NCI-H2196 treated with DMSO at 0.1 percent for 48 hours (cell line): Measurements from ENCODE around the gene SPEM3.

Source experiments
- DNase-seq: peaks from one replicate; lab custom pipeline; 2025; ENCODE audit not compliant: unreplicated experiment; lab: John Stamatoyannopoulos, UW

Gene SPEM3

GRCh38 chr17:7440113-7440833 lies 11.6 kb downstream of the SPEM3 start:
- DNase-seq: no peak

GRCh38 chr17:7440834-7441195 lies 12.2 kb downstream of the SPEM3 start:
- no peak for DNase-seq

GRCh38 chr17:7441266-7441665 lies 12.6 kb downstream of the SPEM3 start:
- DNase-seq: no peak

GRCh38 chr17:7442142-7442541 lies 13.5 kb downstream of the SPEM3 start:
- no peak for DNase-seq

GRCh38 chr17:7443499-7444485 lies 15.1 kb downstream of the SPEM3 start:
- DNase-seq: no peak

GRCh38 chr17:7444682-7445618 lies 16.3 kb downstream of the SPEM3 start, which contains the start of gene CHRNB1:
Gene CHRNB1, plus strand, starts transcription at chr17:7445061. Its CDS starts 67 bp downstream, at chr17:7445128.
- DNase-seq: peak; percentile 64

- peak; percentile 64 for DNase-seq
These were observed 16.9 kb downstream of the SPEM3 start for GRCh38 chr17:7445619-7445968.

GRCh38 chr17:7448461-7448860 lies 19.8 kb downstream of the SPEM3 start:
- no peak for DNase-seq

- DNase-seq: no peak
These were observed 31.4 kb downstream of the SPEM3 start for GRCh38 chr17:7459961-7460545.

GRCh38 chr17:7460850-7461660 lies 32.4 kb downstream of the SPEM3 start:
- DNase-seq: no peak

GRCh38 chr17:7462474-7463371 lies 34.1 kb downstream of the SPEM3 start:
- DNase-seq: no peak

GRCh38 chr17:7463372-7463846 lies 34.8 kb downstream of the SPEM3 start:
- DNase-seq: no peak

GRCh38 chr17:7464081-7464480 lies 35.4 kb downstream of the SPEM3 start:
- no peak for DNase-seq

- DNase-seq: no peak
These were observed 37.1 kb downstream of the SPEM3 start for GRCh38 chr17:7465597-7466275.

GRCh38 chr17:7466318-7466638 lies 37.6 kb downstream of the SPEM3 start:
- DNase-seq: no peak

- no peak for DNase-seq
These were observed 38.1 kb downstream of the SPEM3 start for GRCh38 chr17:7466639-7467341.

GRCh38 chr17:7467498-7467897 lies 38.8 kb downstream of the SPEM3 start:
- no peak for DNase-seq

- no peak for DNase-seq
These were observed 39.6 kb downstream of the SPEM3 start for GRCh38 chr17:7468290-7468689.
